ENCODE measurements around the gene KDM2B.
A peak's percentile ranks its signal among the peaks of the same experiment; 100 is the strongest.
"Not testable (repeated sequence)": the region's sequence is repeated elsewhere in the genome, so short reads cannot be mapped to it uniquely, and the experiment has no call there.

The KDM2B gene

DNA sequence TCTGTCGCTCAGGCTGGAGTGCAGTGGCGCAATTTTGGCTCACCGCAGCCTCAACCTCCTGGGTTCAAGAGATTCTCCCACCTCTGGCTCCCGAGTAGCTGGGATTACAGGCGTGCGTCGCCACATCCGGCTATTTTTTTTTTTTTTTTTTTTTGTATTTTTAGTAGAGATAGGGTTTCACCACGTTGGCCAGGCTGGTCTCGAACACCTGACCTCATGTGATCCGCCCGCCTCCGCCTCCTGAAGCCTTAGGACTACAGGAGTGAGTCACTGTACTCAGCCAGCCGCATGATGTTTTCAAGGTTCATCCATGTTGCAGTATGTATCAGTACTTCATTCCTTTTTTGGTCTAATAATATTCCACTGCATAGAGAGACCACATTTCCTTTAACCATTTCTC is 183.3 kb downstream of the KDM2B start:
- DNase-seq: no peak

DNA sequence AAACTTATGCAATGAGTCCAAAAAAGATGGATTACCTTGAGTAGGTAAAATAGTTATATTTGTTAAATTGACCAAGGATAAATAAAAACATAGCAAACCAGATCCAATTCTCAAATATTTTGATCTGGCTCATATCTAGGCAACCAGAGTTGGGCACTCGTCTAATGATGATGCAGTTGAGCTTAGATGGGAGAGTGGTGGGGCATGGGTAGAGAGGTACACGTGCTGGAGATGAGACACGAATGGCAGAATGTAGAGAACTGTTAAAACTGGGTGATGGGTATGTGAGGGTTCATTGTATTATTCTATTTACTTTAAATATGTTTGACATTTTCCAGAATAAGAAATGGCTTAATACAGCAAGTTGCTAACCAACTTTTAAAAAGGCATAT is 188.5 kb downstream of the KDM2B start:
- DNase-seq: no peak

DNA sequence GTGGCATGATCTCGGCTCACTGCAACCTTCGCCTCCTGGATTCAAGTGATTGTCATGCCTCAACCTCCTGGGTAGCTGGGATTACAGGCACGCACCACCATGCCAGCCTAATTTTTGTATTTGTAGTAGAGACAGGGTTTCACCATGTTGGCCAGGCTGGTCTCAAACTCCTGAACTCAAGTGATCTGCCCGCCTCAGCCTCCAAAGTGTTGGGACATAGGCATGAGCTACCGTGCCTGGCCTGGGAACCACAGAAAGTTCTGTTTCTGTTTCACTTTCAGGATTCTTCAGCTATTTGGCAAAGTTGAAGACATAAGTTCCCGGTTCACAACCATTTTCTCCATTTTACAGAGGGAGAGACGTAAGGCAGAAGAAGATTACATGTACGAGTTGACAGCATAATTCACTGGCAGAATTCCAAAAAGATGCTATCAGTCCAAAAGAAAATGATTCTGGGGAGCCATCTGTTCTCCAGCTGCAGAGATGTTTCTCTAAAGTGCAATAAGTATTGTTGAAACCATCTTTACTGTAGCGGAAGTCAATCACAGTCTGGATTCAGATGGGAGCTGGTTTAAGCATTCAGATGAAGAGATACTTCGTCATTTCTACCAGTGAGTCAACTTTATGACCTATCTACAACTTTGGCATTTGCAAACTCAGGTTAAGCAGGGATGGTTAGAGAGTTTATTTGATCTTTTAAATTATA is 189.1 kb downstream of the KDM2B start:
- peak in 2 of 58 donors; percentile 0 to 4 for DNase-seq

DNA sequence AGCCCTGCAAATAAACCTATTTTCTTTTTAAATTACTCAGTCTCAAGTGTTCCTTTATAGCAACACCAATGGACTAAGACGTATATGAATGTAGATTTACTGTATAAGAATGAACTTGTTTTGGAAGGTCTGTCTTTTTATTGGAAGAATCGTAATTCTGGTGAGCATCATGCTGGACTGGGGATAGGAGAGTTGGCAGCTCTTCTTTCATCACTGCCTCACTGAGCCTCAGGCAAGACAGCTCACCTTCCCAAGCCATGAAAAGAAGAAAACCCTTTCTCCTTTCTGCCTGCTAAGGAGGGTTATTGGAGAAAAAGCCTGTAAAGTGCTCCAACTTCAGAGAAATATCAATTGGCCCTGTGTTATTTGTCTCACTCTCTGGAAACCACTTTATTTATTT is 190.0 kb downstream of the KDM2B start:
- no peak for DNase-seq

DNA sequence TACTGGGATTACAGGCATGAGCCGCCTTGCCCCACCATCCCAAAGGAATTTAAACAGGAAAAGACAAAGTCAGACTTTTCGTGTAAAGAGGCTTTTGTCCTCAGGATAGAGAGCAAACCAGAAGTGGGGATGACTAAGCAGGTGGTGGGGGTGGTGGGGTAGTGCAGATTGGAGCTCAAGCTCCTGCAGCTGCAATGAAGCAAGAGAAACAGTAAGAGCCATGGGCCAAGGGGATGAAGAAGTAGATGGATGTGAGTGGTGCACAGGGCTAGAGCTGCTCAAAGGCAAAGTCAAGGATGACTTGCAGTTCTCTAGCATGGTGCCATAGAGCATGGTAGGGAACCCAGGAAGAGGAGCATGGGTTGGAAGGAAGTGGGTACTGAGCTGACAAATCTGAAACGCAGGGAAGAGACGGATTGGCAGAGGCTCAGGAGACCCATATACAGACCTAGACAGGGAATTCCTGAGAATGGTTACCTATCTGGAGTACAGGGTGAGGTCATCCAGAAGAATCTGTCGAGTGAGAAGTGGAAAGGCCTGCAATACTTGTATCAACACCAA is 192.3 kb downstream of the KDM2B start:
- peak in 1 of 58 donors; percentile 0 for DNase-seq

DNA sequence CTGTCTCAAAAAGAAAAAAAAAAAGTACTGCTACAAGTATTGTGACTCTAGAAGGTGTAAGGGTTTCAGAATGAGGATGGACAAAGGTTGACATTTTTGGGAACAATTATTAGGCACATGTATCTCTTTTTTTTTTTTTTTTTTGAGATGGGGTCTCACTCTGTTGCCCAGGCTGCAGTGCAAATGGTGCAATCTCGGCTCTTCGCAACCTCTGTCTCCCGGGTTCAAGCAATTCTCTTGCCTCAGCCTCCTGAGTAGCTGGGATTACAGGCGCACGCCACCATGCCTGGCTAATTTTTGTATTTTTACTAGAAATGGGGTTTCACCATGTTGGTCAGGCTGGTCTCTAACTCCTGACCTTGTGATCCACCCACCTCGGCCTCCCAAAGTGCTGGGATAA is 195.9 kb downstream of the KDM2B start:
- DNase-seq: not testable (repeated sequence)

DNA sequence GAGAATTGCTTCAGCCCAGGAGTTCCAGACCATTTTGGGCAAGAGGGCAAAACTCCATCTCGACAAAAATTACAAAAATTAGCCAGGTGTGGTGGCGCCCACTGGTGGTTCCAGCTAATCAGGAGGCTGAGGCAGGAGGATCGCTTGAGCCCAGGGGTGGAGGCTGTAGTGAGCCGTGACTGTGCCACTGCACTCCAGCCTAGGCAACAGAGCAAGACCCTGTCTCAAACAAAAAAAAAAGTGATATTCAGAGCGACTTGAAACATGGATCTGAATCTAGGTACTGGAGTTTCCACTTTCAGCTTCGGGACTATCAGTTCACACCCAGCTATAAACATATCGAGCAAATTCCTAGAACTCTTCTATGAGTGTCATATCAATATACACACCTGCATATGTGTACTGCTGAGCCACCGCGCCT is 197.2 kb downstream of the KDM2B start:
- no peak for DNase-seq

DNA sequence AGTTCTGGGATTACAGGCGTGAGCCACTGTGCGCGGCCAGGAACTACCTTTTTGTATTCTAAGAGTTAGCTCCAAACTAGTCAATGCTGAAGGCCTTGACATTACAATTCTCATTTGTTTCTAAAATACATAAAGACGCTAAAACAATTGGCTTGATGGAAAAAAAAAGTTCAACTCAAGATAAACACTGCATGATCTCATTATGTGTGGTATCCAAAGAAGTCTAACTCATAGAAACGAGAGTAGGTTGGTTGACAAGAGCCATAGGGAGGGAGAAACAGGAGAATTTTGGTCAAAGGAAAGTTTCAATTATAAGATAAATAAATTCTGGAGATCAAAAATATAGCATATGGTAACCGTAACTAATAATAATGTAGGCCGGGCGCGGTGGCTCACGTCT is 200.9 kb downstream of the KDM2B start:
- DNase-seq: no peak

Data from anterior cingulate cortex (tissue), 58 donors.